CD4-positive, alpha-beta T cell treated with Interleukin-15 for 4 hours (primary cell): Measurements from ENCODE around the gene FLT1.

Source experiments
- DNase-seq: peaks from one replicate; pipeline ENCODE4 v3.0.0-alpha.2; 2020; ENCODE audit warnings: low spot score

Gene FLT1

DNA sequence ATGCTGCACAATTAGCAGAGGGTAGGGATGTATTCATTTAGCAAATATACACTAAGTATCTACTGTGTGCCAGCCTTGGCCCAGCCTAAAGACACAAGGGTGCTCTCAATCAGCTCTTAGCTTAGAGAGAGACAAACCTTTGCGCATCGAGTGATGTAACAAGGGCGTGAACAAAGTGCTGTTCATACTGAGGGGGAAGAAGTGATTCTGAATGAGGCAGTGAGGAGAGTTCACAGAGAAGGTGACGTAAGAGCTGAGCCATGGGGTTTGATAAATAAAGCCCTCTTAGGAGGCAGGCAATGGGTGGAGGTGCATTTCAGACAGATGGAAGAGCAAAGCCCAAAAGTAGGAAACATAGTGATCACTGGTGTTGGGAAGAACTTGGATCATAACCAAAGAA, 68.5 kb downstream of the FLT1 start:
- DNase-seq, result no peak

DNA sequence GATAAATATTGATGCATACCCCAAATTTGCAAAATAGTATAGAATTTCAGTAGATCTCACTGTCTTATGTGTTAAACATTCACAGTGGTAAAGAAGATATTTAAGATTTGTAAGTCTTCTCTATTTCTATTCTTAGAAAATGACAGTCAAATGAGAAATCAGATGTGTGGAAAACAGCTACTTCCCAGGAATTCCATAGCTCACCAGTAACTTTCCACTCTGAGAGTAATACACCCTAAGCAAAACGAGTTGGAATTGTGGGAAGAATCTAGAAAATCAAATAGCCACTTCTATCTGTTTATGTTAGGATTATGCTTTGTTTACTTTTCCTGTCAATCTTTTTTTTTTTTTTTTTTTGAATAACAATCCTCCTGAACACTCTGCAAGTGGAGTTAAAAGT, 69.1 kb downstream of the FLT1 start:
- no peak for DNase-seq

DNA sequence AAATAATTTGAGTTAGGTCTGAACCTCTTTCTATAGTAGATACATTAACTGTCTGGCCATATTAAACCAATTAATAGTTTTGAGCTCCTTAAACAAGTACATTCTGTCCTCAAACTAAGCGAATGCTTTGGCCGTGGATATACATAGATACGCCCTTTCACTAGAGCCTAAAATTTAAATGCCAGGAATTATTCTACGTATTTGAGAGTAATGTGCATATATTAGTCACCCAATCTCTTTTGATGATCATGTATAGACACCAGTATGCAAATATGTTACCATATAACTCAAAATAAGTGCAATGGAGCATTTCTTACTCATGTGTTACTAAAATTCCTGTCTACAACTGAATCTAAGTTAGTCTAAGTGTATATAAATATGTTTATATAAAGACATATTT, 70.4 kb downstream of the FLT1 start:
- no peak for DNase-seq

DNA sequence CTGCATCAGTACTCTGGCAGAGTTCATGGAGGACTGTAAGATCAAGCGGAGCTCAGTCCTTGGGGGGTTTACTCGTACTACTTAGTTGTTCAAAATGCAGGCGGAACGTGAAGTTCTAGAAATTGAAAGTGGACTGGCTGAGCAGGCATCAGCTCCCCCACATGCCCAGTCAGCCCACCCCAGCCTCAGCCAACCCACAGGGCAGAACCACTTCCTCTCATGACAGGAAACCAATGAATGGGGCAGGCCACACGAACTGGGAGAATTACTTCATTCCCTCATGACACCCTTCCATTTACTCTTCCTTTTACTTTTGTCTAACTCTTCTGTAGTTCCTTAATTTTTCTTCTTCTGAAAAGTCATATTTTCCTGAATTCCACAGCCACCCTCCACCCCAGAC, 71.9 kb downstream of the FLT1 start:
- peak; percentile 20 for DNase-seq

DNA sequence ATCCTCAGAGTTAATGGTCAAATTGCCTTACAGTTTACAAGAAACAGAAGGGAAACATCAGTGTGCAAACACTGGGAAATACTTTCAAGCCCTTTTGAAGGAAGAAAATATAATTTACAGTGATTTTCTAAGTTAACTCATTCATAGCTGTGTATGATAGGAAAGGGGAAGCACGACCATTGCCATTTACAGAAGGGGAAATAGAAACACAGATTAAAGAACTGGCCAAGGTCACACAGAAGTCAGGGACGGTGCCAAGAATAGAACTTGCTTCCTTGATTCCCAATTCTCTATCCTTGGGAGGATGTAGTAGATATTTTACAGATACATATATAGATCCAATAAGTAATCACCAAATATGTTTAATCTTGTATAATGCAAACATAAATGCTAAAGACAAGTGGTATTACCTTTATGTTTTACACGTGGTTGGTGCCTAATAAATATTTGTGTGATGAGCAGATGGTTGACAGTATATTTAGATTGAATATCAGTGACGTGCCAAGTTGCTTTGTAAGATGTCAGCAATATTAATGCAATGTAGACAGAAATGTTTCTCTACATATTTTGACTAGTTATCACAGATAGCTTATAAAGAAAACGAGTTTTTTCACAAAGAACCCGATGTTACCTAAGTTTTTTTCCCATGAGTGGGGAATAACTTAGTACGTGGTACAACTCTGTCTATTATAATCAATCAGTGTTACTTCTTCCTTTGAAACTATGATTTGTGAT, 73.1 kb downstream of the FLT1 start:
- DNase-seq, result no peak

DNA sequence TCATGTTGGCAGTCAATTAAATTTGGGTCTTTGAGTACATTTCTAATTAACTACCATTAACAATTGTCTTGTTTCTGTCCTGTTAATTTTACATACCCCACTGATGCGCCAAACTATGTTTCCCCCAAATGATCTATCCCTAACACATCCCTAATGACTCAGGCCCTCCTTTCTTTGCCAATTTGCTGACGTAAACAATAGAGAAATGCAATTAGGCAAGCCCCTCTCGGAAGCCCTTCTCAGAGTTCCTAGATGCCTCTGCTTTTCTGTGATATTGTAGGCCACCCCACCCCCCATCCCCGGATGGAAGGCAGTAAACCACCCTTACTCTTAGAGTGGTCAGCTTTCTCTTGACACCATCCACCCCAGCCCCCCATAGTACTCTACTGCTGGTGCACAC, 74.2 kb downstream of the FLT1 start:
- no peak for DNase-seq

DNA sequence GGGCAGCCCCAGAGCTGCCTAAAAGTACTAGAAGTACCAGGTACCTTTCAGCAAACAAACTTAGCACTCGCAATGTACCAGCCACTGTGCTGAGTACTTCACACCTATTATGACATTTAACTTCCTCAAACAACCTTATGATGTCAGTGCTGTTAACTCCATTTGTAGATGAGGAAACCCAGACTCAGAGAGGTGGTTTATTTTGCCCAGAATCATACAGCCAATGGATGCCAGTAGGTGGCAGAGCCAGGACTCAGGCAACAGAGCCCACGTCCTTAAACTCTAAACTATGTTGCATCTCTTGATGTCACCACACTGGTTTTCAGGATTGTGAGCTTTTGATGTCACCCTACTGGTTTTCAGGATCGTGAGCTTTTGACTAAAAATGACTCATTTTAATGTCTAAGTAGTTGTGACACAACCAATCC, 78.9 kb downstream of the FLT1 start:
- DNase-seq, result no peak

DNA sequence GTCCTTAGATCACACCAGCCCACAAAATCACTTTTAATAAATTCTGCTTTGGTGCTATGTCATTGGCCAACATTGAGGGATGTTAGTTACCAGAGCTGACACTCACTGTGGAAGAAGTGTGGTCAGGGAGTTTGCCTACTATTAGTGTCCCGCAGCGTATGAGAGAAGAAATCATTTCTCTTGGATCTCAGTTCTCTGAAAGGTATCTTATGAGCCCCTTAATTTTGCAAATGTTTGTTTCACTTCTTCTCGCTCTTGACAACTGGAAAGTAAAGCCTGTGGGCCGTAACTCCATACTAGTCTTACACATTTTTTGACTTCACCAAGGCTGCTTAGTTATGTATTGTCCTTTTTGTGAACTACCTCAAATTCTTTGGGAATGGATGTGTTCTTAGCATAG, 80.9 kb downstream of the FLT1 start:
- no peak for DNase-seq

DNA sequence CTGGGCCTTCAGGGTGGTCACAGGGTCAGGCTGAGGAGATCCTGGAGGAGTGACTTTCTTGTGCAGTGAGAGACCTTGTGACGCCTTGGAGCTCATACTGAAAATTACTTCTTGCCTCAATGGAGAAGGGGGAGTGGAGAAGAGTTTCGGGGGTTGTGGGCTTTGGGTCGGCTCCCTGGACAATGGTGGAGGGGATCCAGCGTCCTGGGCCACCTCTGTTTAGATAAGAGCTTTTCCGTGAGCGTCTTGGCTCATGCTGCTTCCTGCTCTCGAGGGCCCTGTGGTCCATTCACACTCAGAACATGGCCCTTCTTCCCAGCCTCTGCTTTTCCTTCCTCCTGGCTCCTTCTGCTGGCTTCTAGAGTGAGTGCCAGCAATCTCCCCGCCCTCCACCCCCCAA, 81.9 kb downstream of the FLT1 start:
- DNase-seq, result no peak

DNA sequence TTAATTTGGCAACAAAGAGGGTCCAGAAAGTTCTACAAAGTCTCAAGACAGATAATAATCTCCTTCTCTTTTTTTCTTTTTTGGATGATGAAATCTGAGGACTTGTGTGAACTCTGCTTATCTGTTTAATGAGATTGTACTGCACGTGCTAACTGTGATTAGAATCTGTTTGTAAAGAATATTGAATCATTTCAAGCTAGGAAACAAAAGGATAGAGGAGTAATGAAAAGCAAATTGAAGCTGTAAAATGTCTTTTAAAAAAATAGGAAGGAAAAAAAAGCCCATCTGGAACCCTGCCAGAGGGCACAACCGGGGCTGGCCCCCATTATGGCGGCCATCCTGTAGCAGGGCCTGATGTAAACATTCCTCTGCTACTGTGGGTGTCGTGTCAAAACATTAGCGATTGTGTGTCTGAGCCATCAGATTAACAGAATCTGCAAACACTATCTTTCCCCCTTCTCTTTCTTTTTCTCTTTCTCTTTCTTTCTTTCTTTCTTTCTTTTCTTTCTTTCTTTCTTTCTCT, 83.0 kb downstream of the FLT1 start:
- DNase-seq, result no peak

DNA sequence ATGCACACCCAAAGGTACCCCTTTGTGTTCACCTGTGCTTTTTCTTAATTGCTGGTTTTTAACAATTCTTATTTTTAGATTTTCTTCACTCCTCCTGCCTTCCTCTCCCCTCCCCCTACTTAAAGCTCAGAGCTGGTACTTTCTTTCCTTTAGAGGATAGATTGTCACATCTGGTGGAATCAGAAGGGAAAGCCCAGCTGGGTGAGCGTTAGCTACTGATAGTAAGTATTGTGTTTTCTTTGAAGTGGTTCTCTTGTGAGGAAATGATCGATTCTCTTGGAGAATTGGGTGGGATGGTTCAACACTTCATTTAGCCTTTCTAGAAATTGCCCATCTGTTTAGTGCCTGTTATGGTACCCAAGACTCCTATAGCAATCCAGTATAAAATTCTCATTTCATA, 84.8 kb downstream of the FLT1 start:
- no peak for DNase-seq

DNA sequence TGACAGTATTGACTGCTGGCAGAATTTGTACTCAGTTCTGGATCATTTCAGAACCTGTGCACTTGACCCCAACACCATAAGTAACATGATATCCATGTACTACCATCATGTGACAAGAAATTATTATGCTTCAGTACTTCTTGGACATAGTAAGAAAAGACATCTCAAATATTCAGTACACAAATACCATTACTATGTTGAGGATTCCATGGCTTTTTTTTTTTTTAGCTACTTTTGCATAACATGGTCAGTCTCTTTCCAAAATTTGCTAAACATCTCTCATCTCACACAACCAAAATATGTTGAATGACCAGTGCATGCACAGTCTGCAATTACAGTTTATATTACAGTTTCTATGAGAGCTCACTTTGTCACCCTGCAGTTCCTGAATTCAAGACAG, 85.3 kb downstream of the FLT1 start:
- no peak for DNase-seq

DNA sequence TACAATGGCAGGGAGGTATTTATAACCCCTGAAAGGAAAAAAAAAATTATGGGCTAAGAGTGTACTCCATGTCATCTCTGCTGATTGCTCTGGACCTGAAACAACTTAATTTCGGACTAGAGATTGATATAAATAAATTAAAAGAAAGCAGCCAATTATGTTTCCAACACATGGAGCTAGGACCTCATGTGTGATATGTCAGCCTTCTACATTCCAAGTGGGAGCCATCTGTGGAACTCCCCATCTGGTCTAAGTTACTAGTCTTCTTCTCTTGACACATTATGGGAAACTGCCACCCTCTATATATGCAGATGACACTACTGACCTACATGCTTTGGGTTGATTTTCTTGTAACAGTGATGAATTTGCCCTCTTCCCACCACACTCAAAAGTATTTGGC, 86.1 kb downstream of the FLT1 start:
- DNase-seq, result no peak

DNA sequence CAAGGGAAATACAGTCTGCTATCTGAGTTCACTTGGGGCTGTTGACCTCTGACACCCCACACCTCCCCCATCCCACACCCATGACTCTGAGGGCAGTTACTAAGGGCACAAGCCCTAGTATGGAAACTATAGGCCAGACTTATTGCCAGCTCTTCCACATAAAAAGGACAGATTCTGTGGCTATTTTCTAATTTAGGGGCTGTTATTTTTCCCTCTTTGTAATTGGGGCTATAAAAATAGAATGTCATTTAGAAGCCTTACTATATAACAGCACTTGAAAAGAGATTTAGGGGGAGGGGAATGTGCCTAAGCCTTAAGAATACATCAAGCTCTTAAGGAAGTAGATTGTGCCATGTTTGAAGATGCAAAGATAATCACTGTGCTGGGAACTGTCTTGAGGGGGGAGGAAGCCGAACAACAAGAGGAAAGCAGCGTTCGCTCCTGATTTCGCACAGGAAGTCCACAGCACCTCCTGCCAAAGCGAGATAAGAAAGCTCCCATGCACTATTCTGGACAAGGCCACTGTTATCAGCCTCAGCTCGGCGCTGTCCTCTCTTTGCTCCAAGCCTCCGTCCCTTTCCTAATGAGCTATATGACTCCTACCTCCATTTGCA, 86.6 kb downstream of the FLT1 start:
- no peak for DNase-seq

DNA sequence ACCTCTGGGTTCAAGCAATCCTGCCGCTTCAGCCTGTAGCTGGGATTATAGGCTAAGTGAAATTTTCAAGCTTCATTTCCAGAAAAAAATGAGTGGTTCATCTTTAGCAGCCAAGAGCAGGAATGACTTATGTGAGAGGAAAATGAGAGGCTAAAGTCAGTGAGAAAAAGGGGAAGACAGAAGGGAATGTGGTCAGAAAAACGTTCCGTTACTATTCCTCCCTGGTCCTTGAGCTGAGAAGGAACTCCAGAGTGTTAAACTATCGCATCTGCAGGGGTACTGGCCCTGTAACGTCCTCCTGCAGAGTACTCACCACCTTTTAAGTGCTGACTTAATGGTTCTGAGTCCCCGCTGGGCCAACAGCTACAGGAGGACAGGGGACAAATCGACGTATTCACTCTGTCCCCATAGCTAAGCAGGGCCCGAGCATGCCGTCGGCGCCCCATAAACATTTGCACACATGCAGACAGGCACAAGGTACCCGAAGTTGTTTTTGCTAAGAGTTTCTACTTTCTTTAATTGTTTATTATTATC, 88.1 kb downstream of the FLT1 start:
- DNase-seq, result no peak

DNA sequence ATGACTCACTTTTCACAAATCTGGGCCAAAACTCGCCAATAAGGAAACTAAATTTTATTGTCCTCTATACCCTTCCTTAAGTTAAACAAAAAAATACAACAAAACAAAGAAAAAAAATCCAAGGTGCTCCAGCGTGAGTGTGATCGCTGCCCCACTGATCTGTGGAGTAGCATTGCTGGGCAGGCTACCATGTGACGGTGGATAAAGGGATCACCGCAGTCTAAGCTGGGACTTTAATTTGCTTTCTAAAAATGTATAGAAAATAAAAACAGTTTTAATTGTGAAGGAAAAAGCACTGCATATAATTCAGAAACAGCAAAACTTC, 92.9 kb downstream of the FLT1 start:
- no peak for DNase-seq

DNA sequence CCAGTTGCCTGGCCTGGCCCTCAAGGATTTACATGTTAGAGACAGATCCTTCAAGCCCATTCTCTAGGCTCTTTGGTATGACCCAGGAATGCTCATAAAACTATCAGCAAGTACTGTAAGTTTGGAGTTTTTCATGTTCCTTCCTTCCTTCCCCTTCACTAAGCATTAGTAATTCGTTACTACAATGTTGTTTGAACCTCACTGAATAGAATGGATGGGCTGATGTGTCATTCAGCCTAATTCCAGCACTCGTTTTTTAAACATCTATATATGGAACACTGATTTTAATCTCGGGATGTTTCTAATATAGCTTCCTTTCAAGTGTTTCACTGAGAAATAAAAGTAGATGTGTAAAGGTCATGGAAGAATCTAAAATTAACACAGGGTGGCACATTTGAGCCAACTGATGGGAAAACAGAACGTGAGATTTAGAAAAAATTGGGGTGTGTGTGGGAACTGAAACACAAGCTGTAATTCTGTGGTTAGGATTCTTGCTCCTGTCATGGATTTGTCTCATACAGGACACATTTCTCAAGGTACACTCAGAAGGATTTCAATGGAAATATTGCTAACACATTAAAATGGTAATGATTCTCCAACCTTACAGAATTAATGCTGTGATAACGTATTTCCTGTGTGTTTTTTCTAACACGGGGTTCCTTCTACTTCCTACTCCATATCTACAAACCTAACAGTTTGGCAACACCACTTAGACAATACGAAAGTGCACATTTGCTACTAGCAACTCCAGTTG, 93.4 kb downstream of the FLT1 start:
- DNase-seq, result no peak

DNA sequence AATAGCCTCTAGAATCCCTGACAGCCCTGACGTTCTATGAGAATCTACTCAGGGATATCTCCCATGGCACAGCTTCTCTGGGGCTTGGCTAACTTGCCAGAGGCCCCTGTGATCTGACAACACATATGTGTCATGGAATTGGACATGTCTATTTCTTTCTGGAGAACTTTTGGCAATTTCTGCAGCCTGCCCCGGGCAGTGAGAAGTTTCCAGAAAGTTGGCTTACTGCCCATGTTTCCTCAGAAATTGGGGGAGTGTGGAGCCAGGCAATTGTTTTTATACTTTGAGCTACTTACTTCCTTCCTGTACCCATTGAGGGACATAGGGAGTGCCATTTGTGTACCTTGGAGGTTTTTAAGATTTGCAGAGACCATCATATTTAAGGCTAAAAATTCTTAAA, 98.9 kb downstream of the FLT1 start:
- DNase-seq, result no peak

DNA sequence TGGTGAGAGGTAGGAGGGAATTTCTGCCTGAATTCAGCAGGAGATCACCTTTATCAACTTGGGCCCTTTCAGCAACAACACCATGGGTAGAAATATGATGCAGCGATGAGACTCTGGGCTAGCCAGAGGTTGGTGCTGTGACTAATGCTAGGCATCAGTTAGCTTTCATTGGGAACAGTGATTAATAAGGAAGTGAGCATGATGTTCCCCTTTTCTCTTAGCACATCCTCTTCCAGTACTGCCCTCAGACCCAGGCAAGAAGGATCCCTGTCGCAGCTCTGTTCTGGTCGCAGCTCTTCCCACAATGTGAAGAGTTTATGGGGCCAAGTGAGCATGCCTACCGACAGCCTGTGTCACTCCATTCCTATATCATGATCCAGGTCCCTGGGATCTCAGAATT, 100.5 kb downstream of the FLT1 start:
- DNase-seq, result no peak

DNA sequence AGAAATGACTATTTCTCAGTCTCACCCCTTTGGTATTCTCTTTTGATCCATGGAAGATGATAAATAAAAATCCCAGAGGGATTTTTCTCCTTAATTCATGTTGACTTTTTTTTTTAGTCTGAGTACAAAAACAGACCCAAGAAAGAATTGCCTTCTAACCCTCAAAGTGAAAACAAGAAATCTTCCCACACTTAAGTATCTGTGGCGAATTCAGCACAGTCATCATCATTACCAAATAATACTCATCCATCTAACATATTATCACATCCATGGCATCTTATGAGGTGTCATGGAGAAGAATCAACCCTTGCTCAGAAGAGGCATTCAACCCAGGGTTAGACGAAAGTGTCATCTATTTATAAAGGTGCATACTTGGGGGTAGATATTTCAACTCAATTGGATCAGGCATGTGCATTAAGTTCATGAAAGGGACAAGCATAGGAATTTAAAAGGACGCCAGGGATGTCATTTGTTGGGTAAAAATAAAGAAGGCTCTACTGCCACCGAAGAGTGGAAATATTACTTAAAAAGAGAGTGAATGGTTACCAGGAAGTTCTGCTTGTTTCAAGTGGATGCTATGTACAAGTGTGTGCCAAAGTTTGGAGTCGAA, 101.9 kb downstream of the FLT1 start:
- no peak for DNase-seq

DNA sequence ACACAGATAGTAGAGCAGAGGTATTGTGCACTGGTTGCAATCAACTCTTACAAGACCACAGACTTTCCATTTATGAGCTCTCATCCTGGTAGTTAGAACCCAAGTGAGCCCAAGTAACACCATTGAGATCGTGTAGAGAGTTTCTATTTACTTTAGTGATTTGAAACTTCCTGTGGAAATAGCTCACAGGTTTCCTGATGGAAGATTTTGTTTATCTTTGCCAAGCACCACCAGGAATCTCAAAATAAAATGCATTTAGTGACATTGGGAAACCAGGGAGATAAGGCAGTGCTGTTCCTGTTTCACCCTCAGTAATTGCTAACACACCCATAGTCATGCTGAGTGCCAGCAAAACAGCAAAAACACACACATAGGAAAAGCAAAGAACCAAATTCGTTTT, 102.5 kb downstream of the FLT1 start:
- DNase-seq, result no peak

DNA sequence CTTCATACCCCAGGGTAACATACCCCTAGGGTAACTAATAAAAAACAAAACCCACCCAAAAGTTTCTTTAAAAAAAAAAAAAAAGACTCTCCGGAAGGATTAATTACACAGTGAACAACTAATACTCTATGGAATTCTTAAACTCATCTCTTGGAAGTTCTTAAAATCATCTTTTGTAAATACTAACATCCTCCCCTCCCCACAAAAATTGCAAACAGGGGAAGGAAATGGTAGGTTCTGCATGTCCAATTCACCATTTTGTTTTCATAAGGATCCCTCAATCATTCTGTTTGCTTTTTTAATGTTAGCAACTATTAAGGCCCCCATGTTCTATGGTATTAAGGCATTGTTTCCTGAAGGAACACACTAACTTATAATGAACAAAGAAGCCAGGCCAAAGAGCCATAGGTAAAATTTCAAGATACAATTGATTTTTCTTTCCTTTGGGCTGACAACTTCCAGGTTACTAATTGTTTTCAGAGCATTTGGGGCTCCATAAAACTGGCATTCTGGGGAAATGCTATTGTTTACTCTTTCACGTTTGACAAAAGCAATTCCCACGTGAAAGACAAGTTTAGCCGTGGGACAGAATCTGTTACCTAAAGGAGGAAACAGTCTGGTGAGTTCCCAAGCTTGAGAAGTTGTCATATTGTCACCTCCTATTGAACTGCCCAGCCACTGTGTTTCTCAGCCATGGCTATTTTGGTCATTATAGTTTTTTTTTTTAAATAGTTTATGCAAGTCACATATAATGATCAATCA, 107.0 kb downstream of the FLT1 start:
- no peak for DNase-seq
